SK-N-SH treated with all-trans-retinoic acid at 6 μM for 48 hours (cell line): Measurements from ENCODE around the gene REN.

Source experiments
- ATAC-seq: fragments of 200-7000 bp; cut with Tn5 transposase; 3 replicates; pipeline ENCODE4 v1.9.1; 2020; ENCODE audit warnings: mild to moderate bottlenecking, moderate library complexity
- ARNTL ChIP-seq: fragments of 450-650 bp; formaldehyde crosslinking; IDR thresholded peaks from 2 replicates; pipeline ENCODE4 v1.5.0; 2020; ENCODE audit warnings: low read depth, mild to moderate bottlenecking, moderate library complexity, borderline replicate concordance
- BACH2 ChIP-seq: fragments of 250-450 bp; sonication (Bioruptor Pico); IDR thresholded peaks from 2 replicates; pipeline ENCODE4 v1.9.0; 2021; ENCODE audit warnings: mild to moderate bottlenecking, borderline replicate concordance
- CSDC2 ChIP-seq: fragments of 250-450 bp; sonication (Bioruptor Pico); IDR thresholded peaks from 2 replicates; pipeline ENCODE4 v1.5.0; 2020; ENCODE audit warnings: mild to moderate bottlenecking, moderate library complexity
- ESRRG ChIP-seq: fragments of 250-450 bp; sonication (Bioruptor Pico); IDR thresholded peaks from 2 replicates; pipeline ENCODE4 v1.6.1; 2021; ENCODE audit warnings: mild to moderate bottlenecking
- GLIS3 ChIP-seq: fragments of 250-450 bp; sonication (Bioruptor Pico); IDR thresholded peaks from 2 replicates; pipeline ENCODE4 v1.5.0; 2020; ENCODE audit warnings: mild to moderate bottlenecking, moderate library complexity
- ISL1 ChIP-seq: fragments of 250-450 bp; sonication (Bioruptor Pico); IDR thresholded peaks from 2 replicates; pipeline ENCODE4 v2.1.2; 2022; ENCODE audit warnings: mild to moderate bottlenecking, moderate library complexity
- PPARA ChIP-seq: fragments of 250-450 bp; sonication (Bioruptor Pico); IDR thresholded peaks from 2 replicates; pipeline ENCODE4 v1.5.0; 2020; ENCODE audit warnings: mild to moderate bottlenecking, borderline replicate concordance
- RARB ChIP-seq: fragments of 250-450 bp; sonication (Bioruptor Pico); IDR thresholded peaks from 2 replicates; pipeline ENCODE4 v1.8.0; 2021; ENCODE audit warnings: mild to moderate bottlenecking, moderate library complexity
- SNAI2 ChIP-seq: fragments of 250-450 bp; sonication (Bioruptor Pico); IDR thresholded peaks from 2 replicates; pipeline ENCODE4 v1.5.0; 2020; ENCODE audit warnings: mild to moderate bottlenecking, moderate library complexity
- TCF4 ChIP-seq: fragments of 250-450 bp; sonication (Bioruptor Pico); IDR thresholded peaks from 2 replicates; pipeline ENCODE4 v1.8.0; 2021; ENCODE audit warnings: mild to moderate bottlenecking, moderate library complexity, borderline replicate concordance
- TOX ChIP-seq: fragments of 250-450 bp; sonication (Bioruptor Pico); IDR thresholded peaks from 2 replicates; pipeline ENCODE4 v1.8.0; 2021; ENCODE audit warnings: mild to moderate bottlenecking, moderate library complexity, borderline replicate concordance
- ZC3H10 ChIP-seq: fragments of 250-450 bp; sonication (Bioruptor Pico); IDR thresholded peaks from 2 replicates; pipeline ENCODE4 v1.5.1; 2021; ENCODE audit warnings: mild to moderate bottlenecking, moderate library complexity
- ZFP3 ChIP-seq: fragments of 250-450 bp; sonication (Bioruptor Pico); IDR thresholded peaks from 2 replicates; pipeline ENCODE4 v1.5.0; 2020; ENCODE audit warnings: mild to moderate bottlenecking, moderate library complexity
- ZFP30 ChIP-seq: fragments of 450-650 bp; formaldehyde crosslinking; IDR thresholded peaks from 2 replicates; pipeline ENCODE4 v1.5.0; 2022; ENCODE audit warnings: mild to moderate bottlenecking, moderate library complexity
- ZNF565 ChIP-seq: fragments of 450-650 bp; formaldehyde crosslinking; conservative IDR thresholded peaks from 2 replicates; pipeline ENCODE4 v1.5.0; 2020; ENCODE audit warnings: low read depth, mild to moderate bottlenecking, moderate library complexity
- ZNF70 ChIP-seq: fragments of 450-650 bp; formaldehyde crosslinking; IDR thresholded peaks from 2 replicates; pipeline ENCODE4 v1.5.0; 2020; ENCODE audit warnings: mild to moderate bottlenecking, moderate library complexity
- ZNF8 ChIP-seq: fragments of 450-650 bp; formaldehyde crosslinking; IDR thresholded peaks from 2 replicates; pipeline ENCODE4 v1.5.0; 2020; ENCODE audit warnings: mild to moderate bottlenecking, moderate library complexity
- TF ChIP-seq, protein P1 (sequence below): fragments of 250-450 bp; sonication (Bioruptor Pico); IDR thresholded peaks from 2 replicates; pipeline ENCODE4 v1.5.1; 2020; ENCODE audit warnings: low read depth, mild to moderate bottlenecking, moderate library complexity
- TF ChIP-seq, protein P2 (sequence below): fragments of 250-450 bp; sonication (Bioruptor Pico); IDR thresholded peaks from 2 replicates; pipeline ENCODE4 v1.5.0; 2020; ENCODE audit warnings: mild to moderate bottlenecking, moderate library complexity
- TF ChIP-seq, protein P3 (sequence below): fragments of 250-450 bp; sonication (Bioruptor Pico); IDR thresholded peaks from 2 replicates; pipeline ENCODE4 v1.8.0; 2020; ENCODE audit warnings: mild to moderate bottlenecking, moderate library complexity, borderline replicate concordance
- TF ChIP-seq, protein P4 (sequence below): fragments of 250-450 bp; sonication (Bioruptor Pico); IDR thresholded peaks from 2 replicates; pipeline ENCODE4 v1.5.1; 2021; ENCODE audit warnings: mild to moderate bottlenecking, moderate library complexity

REN gene

DNA sequence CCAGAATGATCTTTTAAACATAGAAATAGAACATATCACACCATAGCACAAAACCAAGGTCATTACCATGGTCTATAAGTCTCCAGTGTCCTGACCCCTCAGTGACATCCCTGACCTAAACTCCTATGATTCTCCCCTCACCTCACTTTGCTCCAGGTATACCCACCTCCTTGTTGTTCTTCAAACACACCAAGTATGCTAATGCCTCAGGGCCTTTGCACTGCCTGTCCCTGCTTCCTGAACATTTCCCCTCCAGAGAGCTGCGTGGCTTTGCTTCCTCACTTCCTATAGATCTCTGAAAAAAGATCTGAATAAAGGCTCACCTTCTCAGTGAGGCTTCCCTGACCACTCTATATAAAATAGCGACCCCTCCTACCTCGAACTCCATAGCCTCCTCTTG is 46.6 kb upstream of the REN start:
- ATAC-seq: no peak

DNA sequence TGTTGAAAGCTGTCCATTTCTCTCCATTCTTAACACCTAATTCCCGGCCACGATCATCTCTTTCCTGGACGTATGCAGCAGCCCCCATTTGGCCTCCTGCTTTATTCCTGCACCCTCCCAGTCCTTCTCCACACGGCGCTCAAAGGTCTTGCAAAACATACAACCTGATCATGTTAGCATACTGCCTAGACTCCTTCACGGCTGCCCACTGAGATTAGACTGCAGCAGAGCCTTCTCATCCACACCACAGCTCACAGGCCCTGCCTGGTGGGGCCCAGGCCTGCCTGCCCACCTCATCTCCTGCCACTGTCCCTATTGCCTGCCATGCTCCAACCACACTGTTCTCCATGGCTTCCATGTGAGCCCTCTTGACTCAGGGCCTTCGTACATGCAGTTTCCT is 44.9 kb upstream of the REN start:
- TF ChIP-seq TCF4 (CRISPR knock-in tag) (no peak), TOX (CRISPR knock-in tag) (no peak), ZNF565 (no peak), GLIS3 (CRISPR knock-in tag) (no peak), PPARA (CRISPR knock-in tag) (no peak), BACH2 (no peak), ZNF70 (CRISPR knock-in tag) (no peak), ARNTL (no peak), ZFP30 (CRISPR knock-in tag) (no peak), SNAI2 (no peak), ZC3H10 (no peak), ZNF8 (CRISPR knock-in tag) (no peak), ESRRG (no peak)
- TF ChIP-seq, protein P1, sequence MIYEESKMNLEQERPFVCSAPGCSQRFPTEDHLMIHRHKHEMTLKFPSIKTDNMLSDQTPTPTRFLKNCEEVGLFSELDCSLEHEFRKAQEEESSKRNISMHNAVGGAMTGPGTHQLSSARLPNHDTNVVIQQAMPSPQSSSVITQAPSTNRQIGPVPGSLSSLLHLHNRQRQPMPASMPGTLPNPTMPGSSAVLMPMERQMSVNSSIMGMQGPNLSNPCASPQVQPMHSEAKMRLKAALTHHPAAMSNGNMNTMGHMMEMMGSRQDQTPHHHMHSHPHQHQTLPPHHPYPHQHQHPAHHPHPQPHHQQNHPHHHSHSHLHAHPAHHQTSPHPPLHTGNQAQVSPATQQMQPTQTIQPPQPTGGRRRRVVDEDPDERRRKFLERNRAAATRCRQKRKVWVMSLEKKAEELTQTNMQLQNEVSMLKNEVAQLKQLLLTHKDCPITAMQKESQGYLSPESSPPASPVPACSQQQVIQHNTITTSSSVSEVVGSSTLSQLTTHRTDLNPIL (CRISPR knock-in tag): no peak
- TF ChIP-seq, protein P2, sequence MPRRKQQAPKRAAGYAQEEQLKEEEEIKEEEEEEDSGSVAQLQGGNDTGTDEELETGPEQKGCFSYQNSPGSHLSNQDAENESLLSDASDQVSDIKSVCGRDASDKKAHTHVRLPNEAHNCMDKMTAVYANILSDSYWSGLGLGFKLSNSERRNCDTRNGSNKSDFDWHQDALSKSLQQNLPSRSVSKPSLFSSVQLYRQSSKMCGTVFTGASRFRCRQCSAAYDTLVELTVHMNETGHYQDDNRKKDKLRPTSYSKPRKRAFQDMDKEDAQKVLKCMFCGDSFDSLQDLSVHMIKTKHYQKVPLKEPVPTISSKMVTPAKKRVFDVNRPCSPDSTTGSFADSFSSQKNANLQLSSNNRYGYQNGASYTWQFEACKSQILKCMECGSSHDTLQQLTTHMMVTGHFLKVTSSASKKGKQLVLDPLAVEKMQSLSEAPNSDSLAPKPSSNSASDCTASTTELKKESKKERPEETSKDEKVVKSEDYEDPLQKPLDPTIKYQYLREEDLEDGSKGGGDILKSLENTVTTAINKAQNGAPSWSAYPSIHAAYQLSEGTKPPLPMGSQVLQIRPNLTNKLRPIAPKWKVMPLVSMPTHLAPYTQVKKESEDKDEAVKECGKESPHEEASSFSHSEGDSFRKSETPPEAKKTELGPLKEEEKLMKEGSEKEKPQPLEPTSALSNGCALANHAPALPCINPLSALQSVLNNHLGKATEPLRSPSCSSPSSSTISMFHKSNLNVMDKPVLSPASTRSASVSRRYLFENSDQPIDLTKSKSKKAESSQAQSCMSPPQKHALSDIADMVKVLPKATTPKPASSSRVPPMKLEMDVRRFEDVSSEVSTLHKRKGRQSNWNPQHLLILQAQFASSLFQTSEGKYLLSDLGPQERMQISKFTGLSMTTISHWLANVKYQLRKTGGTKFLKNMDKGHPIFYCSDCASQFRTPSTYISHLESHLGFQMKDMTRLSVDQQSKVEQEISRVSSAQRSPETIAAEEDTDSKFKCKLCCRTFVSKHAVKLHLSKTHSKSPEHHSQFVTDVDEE (CRISPR knock-in tag): no peak
- no peak for ATAC-seq

More for the DNA sequence above, 46.6 kb upstream of the REN start:
- no peak for TF ChIP-seq CSDC2
- TF ChIP-seq RARB (CRISPR knock-in tag): no peak
- TF ChIP-seq ISL1: no peak
- no peak for TF ChIP-seq PPARA (CRISPR knock-in tag)
- no peak for TF ChIP-seq SNAI2
- TF ChIP-seq, protein P1 (CRISPR knock-in tag): no peak
- no peak for TF ChIP-seq ZFP30 (CRISPR knock-in tag)
- TF ChIP-seq ZFP3 (CRISPR knock-in tag): no peak
- TF ChIP-seq, protein P2 (CRISPR knock-in tag): no peak
- no peak for TF ChIP-seq ZNF70 (CRISPR knock-in tag)
- no peak for TF ChIP-seq GLIS3 (CRISPR knock-in tag)
- no peak for TF ChIP-seq ZNF565
- TF ChIP-seq ARNTL: no peak
- no peak for TF ChIP-seq BACH2
- no peak for TF ChIP-seq TOX (CRISPR knock-in tag)
- TF ChIP-seq, protein P3, sequence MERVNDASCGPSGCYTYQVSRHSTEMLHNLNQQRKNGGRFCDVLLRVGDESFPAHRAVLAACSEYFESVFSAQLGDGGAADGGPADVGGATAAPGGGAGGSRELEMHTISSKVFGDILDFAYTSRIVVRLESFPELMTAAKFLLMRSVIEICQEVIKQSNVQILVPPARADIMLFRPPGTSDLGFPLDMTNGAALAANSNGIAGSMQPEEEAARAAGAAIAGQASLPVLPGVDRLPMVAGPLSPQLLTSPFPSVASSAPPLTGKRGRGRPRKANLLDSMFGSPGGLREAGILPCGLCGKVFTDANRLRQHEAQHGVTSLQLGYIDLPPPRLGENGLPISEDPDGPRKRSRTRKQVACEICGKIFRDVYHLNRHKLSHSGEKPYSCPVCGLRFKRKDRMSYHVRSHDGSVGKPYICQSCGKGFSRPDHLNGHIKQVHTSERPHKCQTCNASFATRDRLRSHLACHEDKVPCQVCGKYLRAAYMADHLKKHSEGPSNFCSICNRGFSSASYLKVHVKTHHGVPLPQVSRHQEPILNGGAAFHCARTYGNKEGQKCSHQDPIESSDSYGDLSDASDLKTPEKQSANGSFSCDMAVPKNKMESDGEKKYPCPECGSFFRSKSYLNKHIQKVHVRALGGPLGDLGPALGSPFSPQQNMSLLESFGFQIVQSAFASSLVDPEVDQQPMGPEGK (CRISPR knock-in tag): no peak
- no peak for TF ChIP-seq ESRRG
- TF ChIP-seq, protein P4, sequence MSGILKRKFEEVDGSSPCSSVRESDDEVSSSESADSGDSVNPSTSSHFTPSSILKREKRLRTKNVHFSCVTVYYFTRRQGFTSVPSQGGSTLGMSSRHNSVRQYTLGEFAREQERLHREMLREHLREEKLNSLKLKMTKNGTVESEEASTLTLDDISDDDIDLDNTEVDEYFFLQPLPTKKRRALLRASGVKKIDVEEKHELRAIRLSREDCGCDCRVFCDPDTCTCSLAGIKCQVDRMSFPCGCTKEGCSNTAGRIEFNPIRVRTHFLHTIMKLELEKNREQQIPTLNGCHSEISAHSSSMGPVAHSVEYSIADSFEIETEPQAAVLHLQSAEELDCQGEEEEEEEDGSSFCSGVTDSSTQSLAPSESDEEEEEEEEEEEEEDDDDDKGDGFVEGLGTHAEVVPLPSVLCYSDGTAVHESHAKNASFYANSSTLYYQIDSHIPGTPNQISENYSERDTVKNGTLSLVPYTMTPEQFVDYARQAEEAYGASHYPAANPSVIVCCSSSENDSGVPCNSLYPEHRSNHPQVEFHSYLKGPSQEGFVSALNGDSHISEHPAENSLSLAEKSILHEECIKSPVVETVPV (CRISPR knock-in tag): no peak
- TF ChIP-seq ZNF8 (CRISPR knock-in tag): no peak
- no peak for TF ChIP-seq TCF4 (CRISPR knock-in tag)
